OCI-LY1 (cell line): Measurements from ENCODE around the gene TBC1D16.
A peak's percentile ranks its signal among the peaks of the same experiment; 100 is the strongest.

ENCODE experiments used
- H2AFZ ChIP-seq: fragments of 200-600 bp; sonication (generic), shearing (Covaris generic); 2 replicates; pipeline ENCODE4 v1.6.0; 2014; ENCODE audit warnings: antibody characterized with exemption, mild to moderate bottlenecking, low read length
- H3F3A ChIP-seq: fragments of 200-600 bp; sonication (generic), shearing (Covaris generic); 2 replicates; pipeline ENCODE4 v1.6.0; 2014; ENCODE audit warnings: mild to moderate bottlenecking, antibody characterized with exemption, low read length, moderate library complexity; ENCODE audit not compliant: insufficient read depth
- H3K27ac ChIP-seq: fragments of 200-600 bp; sonication (generic); 2 replicates; pipeline ENCODE4 v1.5.1; 2014; ENCODE audit warnings: low read length, mixed run types, mild to moderate bottlenecking, low read depth; ENCODE audit not compliant: poor library complexity, severe bottlenecking
- H3K27me3 ChIP-seq: fragments of 200-600 bp; sonication (generic); 2 replicates; pipeline ENCODE4 v1.6.0; 2014; ENCODE audit warnings: antibody characterized with exemption, mild to moderate bottlenecking, low read length, moderate library complexity; ENCODE audit not compliant: insufficient read depth
- H3K36me3 ChIP-seq: fragments of 200-600 bp; sonication (generic); 2 replicates; pipeline ENCODE4 v1.6.1; 2014; ENCODE audit warnings: mild to moderate bottlenecking, antibody characterized with exemption, low read length, moderate library complexity, mixed read lengths; ENCODE audit not compliant: insufficient read depth
- H3K4me1 ChIP-seq: fragments of 200-600 bp; sonication (generic); 2 replicates; pipeline ENCODE4 v1.5.1; 2014; ENCODE audit warnings: mild to moderate bottlenecking, low read length, moderate library complexity; ENCODE audit not compliant: insufficient read depth, severe bottlenecking
- H3K4me2 ChIP-seq: fragments of 200-600 bp; sonication (generic), shearing (Covaris generic); 2 replicates; pipeline ENCODE4 v1.6.1; 2014; ENCODE audit warnings: low read length
- H3K4me3 ChIP-seq: fragments of 200-600 bp; sonication (generic); 2 replicates; pipeline ENCODE4 v1.5.1; 2014; ENCODE audit warnings: low read length, low read depth, mild to moderate bottlenecking, mixed read lengths; ENCODE audit not compliant: poor library complexity, severe bottlenecking
- H3K79me2 ChIP-seq: fragments of 200-600 bp; shearing (Covaris generic); 2 replicates; pipeline ENCODE4 v1.6.1; 2016; ENCODE audit warnings: mixed run types, low read length, mixed read lengths; ENCODE audit not compliant: insufficient read depth
- H3K9ac ChIP-seq: fragments of 200-600 bp; sonication (generic), shearing (Covaris generic); 2 replicates; pipeline ENCODE4 v1.6.1; 2014; ENCODE audit warnings: mild to moderate bottlenecking, low read length, mixed read lengths
- H3K9me2 ChIP-seq: fragments of 200-600 bp; sonication (generic), shearing (Covaris generic); 2 replicates; pipeline ENCODE4 v1.6.1; 2014; ENCODE audit warnings: low read depth, mild to moderate bottlenecking, low read length, mixed read lengths
- H3K9me3 ChIP-seq: fragments of 200-600 bp; shearing (Covaris generic); 2 replicates; pipeline ENCODE4 v1.6.1; 2014; ENCODE audit warnings: low read length, mixed read lengths
- H4K20me1 ChIP-seq: fragments of 200-600 bp; sonication (generic), shearing (Covaris generic); 2 replicates; pipeline ENCODE4 v1.6.0; 2016; ENCODE audit warnings: mild to moderate bottlenecking, low read length; ENCODE audit not compliant: insufficient read depth
- EZH2 ChIP-seq: fragments of 200-600 bp; sonication (generic), shearing (Covaris generic); IDR thresholded peaks from 2 replicates; pipeline ENCODE4 v1.8.0; 2017; ENCODE audit warnings: borderline replicate concordance, mixed run types, mild to moderate bottlenecking, antibody characterized with exemption, low read length, moderate library complexity, mixed read lengths
- TF ChIP-seq, protein P1 (sequence below): fragments of 200-600 bp; sonication (generic), shearing (Covaris generic); IDR thresholded peaks from 2 replicates; pipeline ENCODE4 v1.5.1; 2017; ENCODE audit warnings: mild to moderate bottlenecking, antibody characterized with exemption, low read length, moderate library complexity, mixed read lengths

Gene TBC1D16

DNA sequence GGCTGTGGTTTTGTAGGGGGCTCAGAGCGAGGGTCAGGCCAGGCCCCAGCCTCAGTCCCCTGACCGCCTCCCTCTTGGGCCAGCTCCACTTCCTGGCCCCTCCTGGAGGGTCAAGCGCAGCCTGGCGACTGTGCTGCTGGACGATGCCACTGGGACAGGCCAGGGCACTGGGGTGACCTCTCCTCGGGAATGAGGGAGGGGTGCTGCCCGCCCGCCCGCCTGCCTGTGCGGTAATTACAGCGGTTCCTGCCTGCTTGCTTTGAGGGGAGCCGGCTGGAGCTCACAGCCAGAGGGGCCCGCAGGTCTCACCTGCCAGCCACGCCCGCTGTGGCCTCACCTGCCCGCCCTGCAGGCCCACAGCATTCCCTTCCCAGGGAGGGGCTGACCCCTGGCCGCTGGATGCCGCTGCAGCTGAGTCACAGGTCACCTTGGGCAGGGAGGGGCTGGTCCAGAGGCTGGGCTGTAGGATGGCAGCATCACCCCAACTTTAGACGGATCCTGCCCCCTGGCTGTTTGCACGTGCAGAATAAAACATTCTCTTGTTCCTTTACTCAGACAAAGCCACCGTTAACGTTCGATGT is 119.7 kb downstream of the TBC1D16 start:
- H2AFZ ChIP-seq: no peak overlapping the region
- H3K9ac ChIP-seq: no peak overlapping the region
- H3K27ac ChIP-seq: no peak overlapping the region
- H3K4me2 ChIP-seq: no peak overlapping the region
- no peaks in the 10 kb centered on the region for H3K9me3 ChIP-seq
- TF ChIP-seq EZH2: no peak
- TF ChIP-seq, protein P1, sequence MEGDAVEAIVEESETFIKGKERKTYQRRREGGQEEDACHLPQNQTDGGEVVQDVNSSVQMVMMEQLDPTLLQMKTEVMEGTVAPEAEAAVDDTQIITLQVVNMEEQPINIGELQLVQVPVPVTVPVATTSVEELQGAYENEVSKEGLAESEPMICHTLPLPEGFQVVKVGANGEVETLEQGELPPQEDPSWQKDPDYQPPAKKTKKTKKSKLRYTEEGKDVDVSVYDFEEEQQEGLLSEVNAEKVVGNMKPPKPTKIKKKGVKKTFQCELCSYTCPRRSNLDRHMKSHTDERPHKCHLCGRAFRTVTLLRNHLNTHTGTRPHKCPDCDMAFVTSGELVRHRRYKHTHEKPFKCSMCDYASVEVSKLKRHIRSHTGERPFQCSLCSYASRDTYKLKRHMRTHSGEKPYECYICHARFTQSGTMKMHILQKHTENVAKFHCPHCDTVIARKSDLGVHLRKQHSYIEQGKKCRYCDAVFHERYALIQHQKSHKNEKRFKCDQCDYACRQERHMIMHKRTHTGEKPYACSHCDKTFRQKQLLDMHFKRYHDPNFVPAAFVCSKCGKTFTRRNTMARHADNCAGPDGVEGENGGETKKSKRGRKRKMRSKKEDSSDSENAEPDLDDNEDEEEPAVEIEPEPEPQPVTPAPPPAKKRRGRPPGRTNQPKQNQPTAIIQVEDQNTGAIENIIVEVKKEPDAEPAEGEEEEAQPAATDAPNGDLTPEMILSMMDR: peak; percentile 35; the same call in 1 of the 2 replicates
- H3K79me2 ChIP-seq: no peaks in the 10 kb centered on the region
- no peaks in the 10 kb centered on the region for H3K27me3 ChIP-seq
- no peaks in the 10 kb centered on the region for H3K9me2 ChIP-seq
- no peaks in the 10 kb centered on the region for H3K36me3 ChIP-seq
- H3F3A ChIP-seq: no peaks in the 10 kb centered on the region
- H3K4me1 ChIP-seq: no peaks in the 10 kb centered on the region
- H3K4me3 ChIP-seq: no peak overlapping the region
- H4K20me1 ChIP-seq: no peaks in the 10 kb centered on the region

DNA sequence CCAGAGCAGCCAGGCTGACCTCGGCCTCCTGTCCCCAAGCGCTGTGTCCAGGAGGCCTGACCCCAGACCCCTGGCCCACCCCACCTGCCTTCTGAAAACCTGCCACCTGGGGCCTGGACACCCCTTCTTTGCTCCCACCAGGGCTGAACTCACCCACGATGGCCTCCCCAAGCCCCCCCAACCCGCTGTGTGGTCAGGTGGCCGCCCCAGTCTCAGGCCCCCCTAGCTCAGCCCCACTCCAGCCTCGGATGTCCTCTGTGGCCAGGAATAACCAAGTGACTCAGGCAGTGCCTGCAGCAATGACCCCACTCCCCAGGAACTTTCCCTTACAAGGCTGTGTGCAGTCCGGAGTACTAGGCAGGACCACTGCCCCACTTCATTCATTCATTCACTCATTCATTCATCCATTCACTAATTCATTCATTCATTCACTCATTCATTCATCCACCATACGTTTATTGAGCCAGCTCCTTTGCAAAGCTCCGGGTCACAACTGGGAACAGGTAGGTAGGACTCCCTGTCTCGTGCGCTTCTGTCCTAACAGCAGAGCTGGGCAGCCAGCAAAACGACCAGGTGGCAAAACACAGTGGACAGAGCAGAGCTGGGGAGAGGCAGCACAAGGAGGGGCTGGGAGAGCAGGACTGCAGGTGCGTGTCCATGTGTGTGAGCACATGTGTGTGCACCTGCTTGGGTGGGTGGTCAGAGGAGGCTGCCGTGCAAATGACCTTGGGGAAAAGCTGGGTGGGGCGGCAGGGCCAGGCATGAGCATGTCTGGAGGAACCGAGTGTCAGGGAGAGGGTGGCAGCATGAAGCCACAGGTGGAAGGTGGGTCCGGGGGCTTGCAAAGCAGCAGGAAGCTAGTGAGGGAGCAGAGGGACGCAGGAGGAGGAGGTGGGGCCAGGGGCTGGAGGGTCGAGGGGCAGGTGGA is 120.6 kb downstream of the TBC1D16 start:
- H3K4me1 ChIP-seq: no peaks in the 10 kb centered on the region
- no peaks in the 10 kb centered on the region for H3K9me2 ChIP-seq
- H3K9ac ChIP-seq: no peak overlapping the region
- no peaks in the 10 kb centered on the region for H3F3A ChIP-seq
- H4K20me1 ChIP-seq: no peaks in the 10 kb centered on the region
- no peaks in the 10 kb centered on the region for H3K79me2 ChIP-seq
- H3K27me3 ChIP-seq: no peaks in the 10 kb centered on the region
- no peak overlapping the region for H3K4me2 ChIP-seq
- TF ChIP-seq EZH2: no peak
- TF ChIP-seq, protein P1: no peak
- H3K4me3 ChIP-seq: no peak overlapping the region
- H3K9me3 ChIP-seq: no peaks in the 10 kb centered on the region
- H3K27ac ChIP-seq: no peak overlapping the region
- H2AFZ ChIP-seq: no peak overlapping the region
- no peaks in the 10 kb centered on the region for H3K36me3 ChIP-seq

DNA sequence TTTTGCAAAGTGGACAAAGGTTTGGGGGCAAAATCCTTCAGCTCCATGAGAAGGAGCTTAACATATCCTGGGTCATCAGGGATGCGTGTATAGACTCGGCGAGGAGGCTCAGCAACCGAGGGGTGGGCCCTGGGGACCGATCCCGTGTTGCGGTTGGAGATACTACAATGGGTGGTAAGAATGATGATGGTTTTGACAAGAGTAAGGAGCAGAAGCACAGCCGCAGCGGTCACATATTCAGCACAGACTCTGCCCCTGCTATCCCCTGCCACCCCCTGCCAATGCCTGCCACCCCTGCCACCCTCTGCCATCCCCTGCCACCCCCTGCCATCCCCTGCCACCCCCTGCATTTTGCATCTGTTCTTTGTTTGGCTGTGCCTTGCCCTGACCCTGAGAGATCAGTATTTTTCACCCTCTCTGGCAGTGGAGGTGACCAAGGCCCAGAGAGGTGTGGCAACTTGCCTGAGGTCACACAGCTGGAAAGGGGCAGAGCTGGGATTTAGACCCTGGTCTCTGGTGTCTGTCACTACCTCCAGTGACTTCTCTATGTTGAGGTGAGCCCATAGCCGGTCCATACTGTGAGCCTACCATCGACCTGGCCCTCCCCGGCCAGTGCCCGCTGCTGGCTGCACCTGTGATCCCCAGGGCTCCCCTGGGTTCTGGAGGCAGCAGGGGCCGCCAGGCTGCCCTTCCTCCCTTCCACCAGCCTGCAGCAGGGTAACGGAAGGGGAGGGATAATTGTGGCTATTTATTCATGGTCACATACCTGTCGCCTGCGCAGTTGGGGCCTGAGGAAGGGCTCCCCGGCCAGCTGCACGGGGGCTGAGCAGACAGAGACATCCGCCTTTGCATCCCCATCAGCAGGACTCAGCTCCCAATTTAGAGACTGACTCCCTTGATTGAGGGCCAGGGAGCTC is 121.5 kb downstream of the TBC1D16 start:
- no peaks in the 10 kb centered on the region for H3K9me3 ChIP-seq
- no peak overlapping the region for H3K4me2 ChIP-seq
- H3K4me3 ChIP-seq: no peak overlapping the region
- H3K9ac ChIP-seq: no peak overlapping the region
- H3F3A ChIP-seq: no peaks in the 10 kb centered on the region
- H2AFZ ChIP-seq: no peak overlapping the region
- no peak overlapping the region for H3K27ac ChIP-seq
- H3K4me1 ChIP-seq: no peaks in the 10 kb centered on the region
- H3K27me3 ChIP-seq: no peaks in the 10 kb centered on the region
- TF ChIP-seq EZH2: no peak
- TF ChIP-seq, protein P1: no peak
- H3K36me3 ChIP-seq: no peaks in the 10 kb centered on the region
- no peaks in the 10 kb centered on the region for H3K9me2 ChIP-seq
- no peaks in the 10 kb centered on the region for H3K79me2 ChIP-seq
- no peaks in the 10 kb centered on the region for H4K20me1 ChIP-seq
